DMS153 treated with DMSO at 0.1 percent for 48 hours (cell line): ENCODE data around the gene CATSPERE.

Source experiments
- DNase-seq: peaks from one replicate; lab custom pipeline; 2025; ENCODE audit not compliant: unreplicated experiment; lab: John Stamatoyannopoulos, UW

Gene CATSPERE

GRCh38 chr1:244626709-244627108 is 165.6 kb downstream of the CATSPERE start:
- no peak for DNase-seq

- no peak for DNase-seq
Observed at GRCh38 chr1:244628789-244629188, 167.7 kb downstream of the CATSPERE start.

- no peak for DNase-seq
Observed at GRCh38 chr1:244633140-244633539, 172.1 kb downstream of the CATSPERE start.

GRCh38 chr1:244634546-244634945 is 173.5 kb downstream of the CATSPERE start:
- no peak for DNase-seq

- no peak for DNase-seq
Observed at GRCh38 chr1:244636488-244637259, 175.6 kb downstream of the CATSPERE start.

- no peak for DNase-seq
Observed at GRCh38 chr1:244639561-244639960, 178.5 kb downstream of the CATSPERE start.

- DNase-seq: no peak
Observed at GRCh38 chr1:244640917-244641316, 179.8 kb downstream of the CATSPERE start.

- no peak for DNase-seq
Observed at GRCh38 chr1:244642526-244642925, 181.5 kb downstream of the CATSPERE start.

- DNase-seq: no peak
Observed at GRCh38 chr1:244642988-244643387, 181.9 kb downstream of the CATSPERE start.

- no peak for DNase-seq
Observed at GRCh38 chr1:244645414-244645813, 184.3 kb downstream of the CATSPERE start.

- DNase-seq: no peak
Observed at GRCh38 chr1:244645890-244646289, 184.8 kb downstream of the CATSPERE start.

GRCh38 chr1:244647819-244648218 is 186.7 kb downstream of the CATSPERE start:
- no peak for DNase-seq

GRCh38 chr1:244651956-244652622 is 191.0 kb downstream of the CATSPERE start:
- peak; percentile 64 for DNase-seq

GRCh38 chr1:244652623-244653438 is 191.8 kb downstream of the CATSPERE start, which contains the start of gene DESI2:
Gene DESI2 (plus strand): TSS chr1:244653126. CDS start chr1:244653314, 188 bp downstream.
- peak; percentile 100 for DNase-seq

GRCh38 chr1:244653439-244654107 is 192.5 kb downstream of the CATSPERE start:
- no peak for DNase-seq

- DNase-seq: no peak
Observed at GRCh38 chr1:244654108-244655038, 193.3 kb downstream of the CATSPERE start.

- DNase-seq: no peak
Observed at GRCh38 chr1:244655186-244655585, 194.1 kb downstream of the CATSPERE start.

- DNase-seq: no peak
Observed at GRCh38 chr1:244657421-244657820, 196.3 kb downstream of the CATSPERE start.

GRCh38 chr1:244659694-244660093 is 198.6 kb downstream of the CATSPERE start:
- no peak for DNase-seq

GRCh38 chr1:244660595-244660994 is 199.5 kb downstream of the CATSPERE start:
- no peak for DNase-seq
